Measurements from ENCODE around the gene CDK14.

CDK14 gene

GRCh38 chr7:90569368-90569767 lies 26.8 kb upstream of the CDK14 start:
- TF ChIP-seq, protein P1, sequence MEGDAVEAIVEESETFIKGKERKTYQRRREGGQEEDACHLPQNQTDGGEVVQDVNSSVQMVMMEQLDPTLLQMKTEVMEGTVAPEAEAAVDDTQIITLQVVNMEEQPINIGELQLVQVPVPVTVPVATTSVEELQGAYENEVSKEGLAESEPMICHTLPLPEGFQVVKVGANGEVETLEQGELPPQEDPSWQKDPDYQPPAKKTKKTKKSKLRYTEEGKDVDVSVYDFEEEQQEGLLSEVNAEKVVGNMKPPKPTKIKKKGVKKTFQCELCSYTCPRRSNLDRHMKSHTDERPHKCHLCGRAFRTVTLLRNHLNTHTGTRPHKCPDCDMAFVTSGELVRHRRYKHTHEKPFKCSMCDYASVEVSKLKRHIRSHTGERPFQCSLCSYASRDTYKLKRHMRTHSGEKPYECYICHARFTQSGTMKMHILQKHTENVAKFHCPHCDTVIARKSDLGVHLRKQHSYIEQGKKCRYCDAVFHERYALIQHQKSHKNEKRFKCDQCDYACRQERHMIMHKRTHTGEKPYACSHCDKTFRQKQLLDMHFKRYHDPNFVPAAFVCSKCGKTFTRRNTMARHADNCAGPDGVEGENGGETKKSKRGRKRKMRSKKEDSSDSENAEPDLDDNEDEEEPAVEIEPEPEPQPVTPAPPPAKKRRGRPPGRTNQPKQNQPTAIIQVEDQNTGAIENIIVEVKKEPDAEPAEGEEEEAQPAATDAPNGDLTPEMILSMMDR (IDR thresholded peaks at IDR 0.05): no peak

- TF ChIP-seq, protein P1 (IDR thresholded peaks at IDR 0.05): no peak
Observed at GRCh38 chr7:90570373-90570959, 25.7 kb upstream of the CDK14 start.

- TF ChIP-seq, protein P1 (IDR thresholded peaks at IDR 0.05): no peak
Observed at GRCh38 chr7:90574146-90574819, 21.8 kb upstream of the CDK14 start.

DNA sequence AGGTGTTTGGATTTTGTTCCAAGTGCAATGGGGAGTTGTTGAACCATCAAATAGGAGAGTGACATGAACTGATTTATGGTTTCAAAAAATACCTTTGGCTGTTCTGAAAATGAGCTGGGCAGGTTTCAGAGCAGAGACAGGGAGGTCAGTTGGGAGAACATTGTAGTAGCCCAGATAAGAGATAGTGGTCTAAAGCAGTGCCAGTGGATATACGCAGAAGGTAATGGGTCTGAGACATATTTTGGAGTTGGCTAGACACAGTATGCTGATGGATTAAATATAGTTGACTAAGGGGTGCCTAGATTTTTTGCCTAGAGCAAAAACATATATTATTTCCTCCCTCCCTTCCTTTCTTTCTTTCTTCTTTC lies 21.3 kb upstream of the CDK14 start:
- TF ChIP-seq, protein P1 (IDR thresholded peaks at IDR 0.05): no peak

- TF ChIP-seq, protein P1 (IDR thresholded peaks at IDR 0.05): no peak
Observed at GRCh38 chr7:90579181-90579688, 16.9 kb upstream of the CDK14 start.

- TF ChIP-seq, protein P1 (IDR thresholded peaks at IDR 0.05): no peak
Observed at GRCh38 chr7:90580051-90580450, 16.1 kb upstream of the CDK14 start.

DNA sequence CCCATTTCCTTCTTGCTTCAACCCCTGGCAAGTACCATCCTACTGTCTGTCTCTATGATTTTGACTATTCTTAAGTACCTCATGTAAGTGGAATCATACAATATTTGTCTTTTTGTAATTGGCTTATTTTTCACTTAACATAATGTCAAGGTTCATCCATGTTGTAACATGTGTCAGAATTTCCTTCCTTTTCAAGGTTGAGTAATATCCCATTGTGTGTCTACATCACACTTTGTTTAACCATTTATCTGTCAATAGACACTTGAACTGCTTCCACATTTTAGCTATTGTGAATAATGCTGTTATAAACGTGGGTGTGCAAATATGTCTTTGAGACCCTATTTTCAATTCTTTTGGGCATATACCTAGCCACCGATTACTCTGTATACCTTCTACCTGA lies 14.0 kb upstream of the CDK14 start:
- TF ChIP-seq, protein P1 (IDR thresholded peaks at IDR 0.05): no peak

All from LNCAP (cell line).